HepG2 (cell line): ENCODE data around the gene TLE2. TPM values are rescaled to one million over a fixed set of nuclear protein-coding genes. Genes with fewer than 3 reads are reported as not detected.
A peak's percentile ranks its signal among the peaks of the same experiment; 100 is the strongest.

Source experiments
- DMAP1 ChIP-seq: IDR thresholded peaks from 2 replicates; pipeline ENCODE4 v1.6.1; 2016
- ELF3 ChIP-seq: IDR thresholded peaks from 2 replicates; pipeline ENCODE4 v1.6.1; 2016; ENCODE audit warnings: missing genetic modification reagents, missing compliant biosample characterization
- ELF4 ChIP-seq: sonication (generic); formaldehyde crosslinking; IDR thresholded peaks from 2 replicates; pipeline ENCODE4 v1.5.0; 2020; ENCODE audit warnings: missing genetic modification reagents, mild to moderate bottlenecking, moderate library complexity, borderline replicate concordance
- GATAD1 ChIP-seq: IDR thresholded peaks from 2 replicates; pipeline ENCODE4 v1.6.1; 2016; ENCODE audit warnings: missing genetic modification reagents, missing compliant biosample characterization
- MLXIP ChIP-seq: sonication (generic); formaldehyde crosslinking; IDR thresholded peaks from 2 replicates; pipeline ENCODE4 v1.9.0; 2021; ENCODE audit warnings: missing genetic modification reagents, borderline replicate concordance
- NCOR1 ChIP-seq: fragments of 200-600 bp; sonication (generic); IDR thresholded peaks from 2 replicates; pipeline ENCODE4 v1.7.0; 2017; ENCODE audit warnings: antibody characterized with exemption, low read length, borderline replicate concordance
- NFIB ChIP-seq: sonication (generic); formaldehyde crosslinking; IDR thresholded peaks from 2 replicates; pipeline ENCODE4 v1.9.0; 2021; ENCODE audit warnings: missing genetic modification reagents, mild to moderate bottlenecking, borderline replicate concordance
- NR1H2 ChIP-seq: sonication (generic); formaldehyde crosslinking; IDR thresholded peaks from 2 replicates; pipeline ENCODE4 v1.8.1; 2022; ENCODE audit warnings: low read depth, missing genetic modification reagents, borderline replicate concordance
- NR2F2 ChIP-seq: IDR thresholded peaks from 2 replicates; pipeline ENCODE4 v1.6.1; 2012; ENCODE audit warnings: low read depth, inconsistent platforms, borderline replicate concordance
- RAD51 ChIP-seq: fragments of 450-650 bp; IDR thresholded peaks from 2 replicates; pipeline ENCODE4 v1.6.1; 2016; ENCODE audit warnings: borderline replicate concordance
- RFXANK ChIP-seq: IDR thresholded peaks from 2 replicates; pipeline ENCODE4 v1.6.1; 2016
- TEF ChIP-seq: sonication (generic); formaldehyde crosslinking; IDR thresholded peaks from 2 replicates; pipeline ENCODE4 v1.5.0; 2020; ENCODE audit warnings: missing genetic modification reagents
- ZBTB14 ChIP-seq: sonication (generic); formaldehyde crosslinking; IDR thresholded peaks from 2 replicates; pipeline ENCODE4 v1.4.0; 2020; ENCODE audit warnings: missing genetic modification reagents
- ZFYVE20 ChIP-seq: sonication (generic); formaldehyde crosslinking; IDR thresholded peaks from 2 replicates; pipeline ENCODE4 v1.8.0; 2023; ENCODE audit warnings: low read depth, mild to moderate bottlenecking, moderate library complexity, missing genetic modification reagents, borderline replicate concordance
- ZNF30 ChIP-seq: sonication (generic); formaldehyde crosslinking; IDR thresholded peaks from 2 replicates; pipeline ENCODE4 v1.5.0; 2020; ENCODE audit warnings: mild to moderate bottlenecking, missing genetic modification reagents
- ZNF496 ChIP-seq: sonication (generic); formaldehyde crosslinking; IDR thresholded peaks from 2 replicates; pipeline ENCODE4 v1.8.1; 2023; ENCODE audit warnings: mild to moderate bottlenecking, moderate library complexity, missing genetic modification reagents; ENCODE audit not compliant: insufficient replicate concordance
- ZNF576 ChIP-seq: sonication (generic); formaldehyde crosslinking; IDR thresholded peaks from 2 replicates; pipeline ENCODE4 v1.4.0; 2020; ENCODE audit warnings: mild to moderate bottlenecking, missing genetic modification reagents
- ZNF615 ChIP-seq: sonication (generic); formaldehyde crosslinking; IDR thresholded peaks from 2 replicates; pipeline ENCODE4 v1.5.0; 2020; ENCODE audit warnings: mild to moderate bottlenecking, missing genetic modification reagents, borderline replicate concordance
- ZNF687 ChIP-seq: sonication (generic); formaldehyde crosslinking; IDR thresholded peaks from 2 replicates; pipeline ENCODE4 v1.5.1; 2020; ENCODE audit warnings: mild to moderate bottlenecking, missing genetic modification reagents, moderate library complexity
- polyA plus RNA-seq, 8 experiments: library from polyadenylated mRNA; depleted of rRNA in 3 of 8; stranded (reverse) in 7 of 8; unstranded in 1 of 8; fragments of >200 nt; fragmentation: Illumina TruSeq in 4 of 8; extraction: Trizol in 4 of 8; gene quantifications; 2 replicates each; pipeline versions ENCODE4 v1.2.1 to v1.2.3, GENCODE V29; 2011 to 2016; ENCODE audit warnings: low read depth in 4 of 8, missing spikeins in 1 of 8, mixed read lengths in 1 of 8; ENCODE audit not compliant: insufficient read depth in 1 of 8
- total RNA-seq, 5 experiments: library from RNA; depleted of rRNA; stranded (reverse); fragments of >200 nt; fragmentation: Illumina TruSeq; extraction: Trizol; gene quantifications; 2 replicates each; pipeline ENCODE4 v1.2.3, GENCODE V29; 2016; ENCODE audit warnings: low read depth in 1 of 5

Gene TLE2
- total and polyA plus RNA-seq, 2 of the 13 experiments (the other 11 are each of a cell fraction or from before 2014, with no cell fraction given): 0.07 to 0.81 TPM

GRCh38 chr19:3035542-3036118, 6.5 kb upstream of the TLE2 start (continued):
- TF ChIP-seq ELF4 (CRISPR knock-in tag) (0 out of 2 replicates have a peak, but pooled peaks have one; percentile 11), NR2F2 (no peak), ELF3 (CRISPR knock-in tag) (no peak), NCOR1 (0 out of 2 replicates have a peak, but pooled peaks have one; percentile 18), ZNF496 (CRISPR knock-in tag) (no peak), ZNF687 (CRISPR knock-in tag) (no peak; the same call in 1 of the 2 replicates), DMAP1 (CRISPR knock-in tag) (no peak), TEF (no peak), ZNF30 (CRISPR knock-in tag) (no peak), NR1H2 (CRISPR knock-in tag) (no peak), ZFYVE20 (CRISPR knock-in tag) (no peak), GATAD1 (CRISPR knock-in tag) (peak; percentile 27; the same call in 1 of the 2 replicates), RFXANK (CRISPR knock-in tag) (peak; percentile 55; the same call in 1 of the 2 replicates), ZNF615 (no peak), MLXIP (CRISPR knock-in tag) (no peak), RAD51 (no peak), NFIB (no peak), ZBTB14 (CRISPR knock-in tag) (no peak), ZNF576 (CRISPR knock-in tag) (no peak)
